GM13976 (cell line): ENCODE data around the gene FBXO41.
A peak's percentile ranks its signal among the peaks of the same experiment; 100 is the strongest.

Source experiments
- DNase-seq: peaks from one replicate; pipeline ENCODE4 v3.0.0; 2012; ENCODE audit warnings: low spot score
- CTCF ChIP-seq: IDR thresholded peaks from 2 replicates; pipeline ENCODE4 v1.5.1; 2012; ENCODE audit warnings: borderline replicate concordance, mild to moderate bottlenecking; ENCODE audit not compliant: insufficient read depth; ENCODE audit errors: extremely low read depth, missing control alignments, control extremely low read depth
- in situ Hi-C: fragments of 300-500 bp; cut with MboI; formaldehyde crosslinking; loops from one replicate; pipeline ENCODE4 v1.12.0; 2022; ENCODE audit warnings: low sequenced_read_pairs, mixed read lengths, inconsistent platforms; ENCODE audit not compliant: unreplicated experiment

FBXO41 gene

GRCh38 chr2:73233932-73234832 lies 50.1 kb downstream of the FBXO41 start, which contains the start of gene CCT7:
TSS of gene CCT7 (plus strand) at chr2:73234308. CDS start at chr2:73234379, 71 bp downstream.
- in situ Hi-C loops: no loop called here
- no peak for TF ChIP-seq CTCF
- peak; percentile 93 for DNase-seq

- in situ Hi-C loops: no loop called here
- TF ChIP-seq CTCF: no peak
- DNase-seq: peak; percentile 98
Measured at GRCh38 chr2:73233154-73233931, 50.9 kb downstream of the FBXO41 start, which contains the start of gene PRADC1. TSS of gene PRADC1 (minus strand) at chr2:73233239. CDS start at chr2:73233160, 79 bp downstream.

- DNase-seq: no peak
- TF ChIP-seq CTCF: no peak
- in situ Hi-C loops: no loop called here
Measured at GRCh38 chr2:73232403-73233153, 51.7 kb downstream of the FBXO41 start.

GRCh38 chr2:73228631-73229030 lies 55.6 kb downstream of the FBXO41 start:
- in situ Hi-C loops: no loop called here
- DNase-seq: no peak
- TF ChIP-seq CTCF: no peak

GRCh38 chr2:73227086-73227485 lies 57.2 kb downstream of the FBXO41 start:
- no peak for TF ChIP-seq CTCF
- in situ Hi-C loops: no loop called here
- DNase-seq: no peak
